Lower lobe of right lung (tissue), 2 donors: Measurements from ENCODE around the gene ICOSLG. TPM values are rescaled to one million over a fixed set of nuclear protein-coding genes. Genes with fewer than 3 reads are reported as not detected.
"Not testable (repeated sequence)": the region's sequence is repeated elsewhere in the genome, so short reads cannot be mapped to it uniquely, and the experiment has no call there.

Source experiments
- ATAC-seq, 2 donors: fragments of 200-7000 bp; cut with Tn5 transposase; one replicate each; pipeline ENCODE4 v1.9.1; 2020 to 2022; ENCODE audit warnings: mild to moderate bottlenecking in 2 of 2, moderate library complexity in 2 of 2
- DNase-seq: peaks from one replicate; pipeline ENCODE4 v3.0.0-alpha.2; 2020
- H3K27ac ChIP-seq: fragments of 200-600 bp; one replicate; pipeline ENCODE4 v1.8.0; 2022
- H3K27me3 ChIP-seq: fragments of 200-600 bp; one replicate; pipeline ENCODE4 v1.8.0; 2022; ENCODE audit warnings: low read depth
- H3K36me3 ChIP-seq: fragments of 200-600 bp; one replicate; pipeline ENCODE4 v1.8.0; 2022; ENCODE audit warnings: mild to moderate bottlenecking
- H3K4me1 ChIP-seq: fragments of 200-600 bp; one replicate; pipeline ENCODE4 v1.8.0; 2022
- H3K4me3 ChIP-seq: fragments of 200-600 bp; one replicate; pipeline ENCODE4 v1.8.0; 2022; ENCODE audit warnings: mild to moderate bottlenecking
- H3K9me3 ChIP-seq: fragments of 200-600 bp; one replicate; pipeline ENCODE4 v1.8.0; 2022
- intact Hi-C: fragments of 100-400 bp; cut with DNase I; formaldehyde crosslinking; loops from one replicate; pipeline ENCODE4 v1.11.0; 2022
- total RNA-seq: library from RNA; stranded (reverse); fragmentation: NEBNext Ultra II Directional; extraction: Animal tissue kit (Norgen Biotek cat#: 25700); gene quantifications from one replicate; pipeline ENCODE4 v1.2.1, GENCODE V29; 2021
- donor health status: DM: no; HTN: yes; CAD: no; lungs with severe emphysema.

The ICOSLG gene
- total RNA-seq, 1 donor from 2014 or later, result 11.6 TPM

GRCh38 chr21:44227614-44228013 lies 13.1 kb downstream of the ICOSLG start:
- intact Hi-C loops, result not testable (repeated sequence)

GRCh38 chr21:44225605-44226004 lies 15.1 kb downstream of the ICOSLG start:
- H3K27me3 ChIP-seq, H3K4me3 ChIP-seq, H3K27ac ChIP-seq, ATAC-seq, H3K36me3 ChIP-seq, DNase-seq, intact Hi-C loops, H3K4me1 ChIP-seq, H3K9me3 ChIP-seq: not testable (repeated sequence)

More at GRCh38 chr21:44227614-44228013, 13.1 kb downstream of the ICOSLG start:
- H3K36me3 ChIP-seq, H3K9me3 ChIP-seq, DNase-seq, H3K4me3 ChIP-seq, ATAC-seq, H3K27me3 ChIP-seq, H3K4me1 ChIP-seq, H3K27ac ChIP-seq: not testable (repeated sequence)

GRCh38 chr21:44223334-44223733 lies 17.4 kb downstream of the ICOSLG start:
- DNase-seq, intact Hi-C loops, H3K4me3 ChIP-seq, H3K36me3 ChIP-seq, H3K4me1 ChIP-seq, H3K27me3 ChIP-seq, H3K27ac ChIP-seq, H3K9me3 ChIP-seq: not testable (repeated sequence)
- ATAC-seq, result peak in 1 of 2 donors; percentile 20

- H3K4me3 ChIP-seq, H3K27me3 ChIP-seq, H3K36me3 ChIP-seq, DNase-seq, H3K27ac ChIP-seq, H3K9me3 ChIP-seq, H3K4me1 ChIP-seq, ATAC-seq, intact Hi-C loops: not testable (repeated sequence)
Measured at GRCh38 chr21:44220674-44221073, 20.1 kb downstream of the ICOSLG start.

GRCh38 chr21:44218461-44218860 lies 22.3 kb downstream of the ICOSLG start:
- H3K9me3 ChIP-seq, intact Hi-C loops, H3K4me1 ChIP-seq, H3K4me3 ChIP-seq, H3K36me3 ChIP-seq, H3K27ac ChIP-seq, H3K27me3 ChIP-seq, ATAC-seq, DNase-seq: not testable (repeated sequence)

GRCh38 chr21:44211978-44212377 lies 28.8 kb downstream of the ICOSLG start:
- intact Hi-C loops, result not testable (repeated sequence)

GRCh38 chr21:44211574-44211973 lies 29.2 kb downstream of the ICOSLG start:
- not testable (repeated sequence) for ATAC-seq

More at GRCh38 chr21:44211978-44212377, 28.8 kb downstream of the ICOSLG start:
- not testable (repeated sequence) for H3K9me3 ChIP-seq, H3K27me3 ChIP-seq, H3K27ac ChIP-seq, H3K4me3 ChIP-seq, DNase-seq, ATAC-seq, H3K36me3 ChIP-seq, H3K4me1 ChIP-seq

GRCh38 chr21:44207860-44208646 lies 32.7 kb downstream of the ICOSLG start:
- H3K36me3 ChIP-seq, H3K4me1 ChIP-seq, intact Hi-C loops, H3K27ac ChIP-seq, DNase-seq, H3K4me3 ChIP-seq, H3K27me3 ChIP-seq, H3K9me3 ChIP-seq: not testable (repeated sequence)
- ATAC-seq, result peak; percentile 51 to 69

More at GRCh38 chr21:44211574-44211973, 29.2 kb downstream of the ICOSLG start:
- H3K4me1 ChIP-seq, H3K36me3 ChIP-seq, H3K4me3 ChIP-seq, intact Hi-C loops, H3K27me3 ChIP-seq, DNase-seq, H3K27ac ChIP-seq, H3K9me3 ChIP-seq: not testable (repeated sequence)

- H3K9me3 ChIP-seq, H3K27ac ChIP-seq, H3K27me3 ChIP-seq, H3K4me3 ChIP-seq, DNase-seq, H3K36me3 ChIP-seq, intact Hi-C loops, H3K4me1 ChIP-seq: not testable (repeated sequence)
- ATAC-seq, result peak; percentile 74 to 79
Measured at GRCh38 chr21:44206698-44207676, 33.8 kb downstream of the ICOSLG start.

GRCh38 chr21:44206187-44206586 lies 34.6 kb downstream of the ICOSLG start:
- H3K4me1 ChIP-seq, H3K27ac ChIP-seq, DNase-seq, intact Hi-C loops, H3K36me3 ChIP-seq, H3K27me3 ChIP-seq, H3K9me3 ChIP-seq, H3K4me3 ChIP-seq: not testable (repeated sequence)
- ATAC-seq, result peak; percentile 26 to 53

- H3K27me3 ChIP-seq, intact Hi-C loops, H3K36me3 ChIP-seq, H3K4me1 ChIP-seq, H3K27ac ChIP-seq, DNase-seq, H3K9me3 ChIP-seq, H3K4me3 ChIP-seq: not testable (repeated sequence)
- ATAC-seq, result peak in 1 of 2 donors; percentile 52
Measured at GRCh38 chr21:44202590-44203299, 38.0 kb downstream of the ICOSLG start.

GRCh38 chr21:44199997-44200396 lies 40.7 kb downstream of the ICOSLG start:
- DNase-seq, ATAC-seq: not testable (repeated sequence)

More at GRCh38 chr21:44199997-44200396, 40.7 kb downstream of the ICOSLG start:
- H3K27ac ChIP-seq, intact Hi-C loops, H3K27me3 ChIP-seq, H3K4me1 ChIP-seq, H3K9me3 ChIP-seq, H3K36me3 ChIP-seq, H3K4me3 ChIP-seq: not testable (repeated sequence)
